Keratinocyte (primary cell): Measurements from ENCODE around the gene FBXO15.

Source experiments
- CTCF ChIP-seq, 3 experiments: IDR thresholded peaks in 1 of 3; conservative IDR thresholded peaks in 1 of 3; optimal IDR thresholded peaks in 1 of 3; 2 replicates in 2 of 3; 3 replicates in 1 of 3; pipeline versions ENCODE3 to v1.5.1; 2011; ENCODE audit warnings: low read length in 3 of 3, mild to moderate bottlenecking in 3 of 3, moderate library complexity in 2 of 3, control low read depth in 1 of 3, inconsistent platforms in 1 of 3; ENCODE audit not compliant: insufficient read depth in 2 of 3; ENCODE audit errors: extremely low read depth in 1 of 3
- EZH2 ChIP-seq: IDR thresholded peaks from one replicate; pipeline ENCODE4 v1.6.1; 2012; ENCODE audit warnings: inconsistent platforms, mild to moderate bottlenecking, low read length, moderate library complexity

- no peak for TF ChIP-seq CTCF (optimal IDR thresholded peaks at IDR 0.05 in 1 of 3, IDR thresholded peaks at IDR 0.05 in 1 of 3, conservative IDR thresholded peaks at IDR 0.05 in 1 of 3; ENCODE audit: extremely low read depth in 1 of 3, insufficient read depth in 2 of 3, low read length in 3 of 3)
- no peak for TF ChIP-seq EZH2
Measured at GRCh38 chr18:74050807-74051206, 96.8 kb downstream of the FBXO15 start.
